Activated T-cell treated with anti-CD3 and anti-CD28 coated beads, Interleukin-2, amount 50 U/mL, for 72 hours (primary cell): ENCODE data around the gene TAS2R40. TPM values are rescaled to one million over a fixed set of nuclear protein-coding genes. Genes with fewer than 3 reads are reported as not detected.
"Not testable (repeated sequence)": the region's sequence is repeated elsewhere in the genome, so short reads cannot be mapped to it uniquely, and the experiment has no call there.

ENCODE experiments used
- ATAC-seq, 2 donors: fragments of 150-1000 bp; cut with Tn5 transposase; replicated peaks in 1 of 2; 2 replicates each; pipeline ENCODE4 v1.10.0; 2021; ENCODE audit warnings: moderate library complexity in 2 of 2, mild to moderate bottlenecking in 1 of 2
- DNase-seq, 2 donors: peaks; one replicate each; pipeline ENCODE4 v3.0.0; 2021 to 2022; ENCODE audit warnings: mixed read lengths in 1 of 2
- H3K27ac Mint-ChIP-seq: one replicate; pipeline ENCODE4 v1.8.0; 2022; ENCODE audit warnings: mild to moderate bottlenecking, moderate library complexity, mixed read lengths
- H3K27me3 Mint-ChIP-seq: one replicate; pipeline ENCODE4 v1.8.0; 2022; ENCODE audit warnings: low read depth, mixed read lengths
- H3K36me3 Mint-ChIP-seq, 2 donors: one replicate each; pipeline ENCODE4 v1.8.0; 2022; ENCODE audit warnings: mixed read lengths in 2 of 2, mild to moderate bottlenecking in 1 of 2; ENCODE audit not compliant: insufficient read depth in 2 of 2
- H3K4me1 Mint-ChIP-seq: one replicate; pipeline ENCODE4 v1.8.0; 2022; ENCODE audit warnings: low read depth, mixed read lengths
- H3K4me3 Mint-ChIP-seq, 2 donors: one replicate each; pipeline ENCODE4 v1.8.0; 2022; ENCODE audit warnings: mild to moderate bottlenecking in 2 of 2, mixed read lengths in 2 of 2, moderate library complexity in 2 of 2
- H3K9me3 Mint-ChIP-seq, 2 donors: one replicate each; pipeline ENCODE4 v1.8.0; 2022; ENCODE audit warnings: mixed read lengths in 2 of 2
- total RNA-seq, 2 donors: library from RNA; stranded (reverse); gene quantifications; one replicate each; pipeline ENCODE4 v1.2.3, GENCODE V29; 2022

The TAS2R40 gene
- total RNA-seq, 2 donors from 2014 or later: not detected

DNA sequence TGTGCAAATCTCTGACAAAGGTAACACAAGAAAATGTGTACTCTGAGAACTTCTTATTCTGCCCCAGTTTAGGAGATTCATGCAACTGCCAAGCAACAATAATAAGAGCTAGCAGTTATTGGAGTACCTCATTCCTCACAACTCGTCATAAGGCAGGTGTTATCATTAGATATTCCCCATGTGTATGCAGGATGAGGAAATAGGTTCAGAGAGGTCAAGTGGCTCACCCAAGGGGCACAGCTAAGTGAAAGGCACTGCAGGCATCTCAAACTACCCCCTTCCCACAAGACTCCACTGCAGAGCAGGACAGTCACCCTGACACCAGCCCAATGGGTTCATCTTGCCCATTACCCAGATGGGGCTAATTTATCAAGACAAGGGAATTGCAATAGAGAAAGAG lies 40.1 kb downstream of the TAS2R40 start:
- H3K27me3 Mint-ChIP-seq: no peaks in the 10 kb centered on the region
- no peaks in the 10 kb centered on the region for H3K9me3 Mint-ChIP-seq
- peaks cover 69% of the 10 kb centered on the region for H3K4me1 Mint-ChIP-seq
- peak overlapping the region; percentile 96 to 99 for H3K4me3 Mint-ChIP-seq
- ATAC-seq (no peak), DNase-seq (no peak)
- peak overlapping the region; percentile 88 for H3K27ac Mint-ChIP-seq
- peaks cover 12 to 21% of the 10 kb centered on the region in 2 donors for H3K36me3 Mint-ChIP-seq

GRCh38 chr7:143263266-143264195 lies 41.7 kb downstream of the TAS2R40 start, which contains the start of gene GSTK1:
GSTK1 (plus strand) TSS chr7:143263441; CDS start chr7:143263514, 73 bp downstream.
- H3K9me3 Mint-ChIP-seq: no peaks in the 10 kb centered on the region
- peak; percentile 88 to 89 for DNase-seq
- peaks cover 69% of the 10 kb centered on the region for H3K4me1 Mint-ChIP-seq
- peaks cover 12 to 24% of the 10 kb centered on the region in 2 donors for H3K36me3 Mint-ChIP-seq
- peak within 1 kb of the TSS; percentile 99 for H3K27ac Mint-ChIP-seq
- peak within 1 kb of the TSS; percentile 96 to 99 for H3K4me3 Mint-ChIP-seq
- peak; percentile 95 to 99 for ATAC-seq
- no peaks in the 10 kb centered on the region for H3K27me3 Mint-ChIP-seq

- peak overlapping the region; percentile 99 for H3K27ac Mint-ChIP-seq
- not testable (repeated sequence) for H3K9me3 Mint-ChIP-seq, DNase-seq, ATAC-seq, H3K27me3 Mint-ChIP-seq
- H3K4me1 Mint-ChIP-seq: peaks cover 63% of the 10 kb centered on the region
- peak overlapping the region; percentile 96 to 99 for H3K4me3 Mint-ChIP-seq
- H3K36me3 Mint-ChIP-seq: peaks cover 12 to 24% of the 10 kb centered on the region in 2 donors
Measured at GRCh38 chr7:143264196-143264568, 42.3 kb downstream of the TAS2R40 start.

- Mint-ChIP-seq H3K27ac (peak overlapping the region; percentile 99), H3K4me3 (peak overlapping the region; percentile 96 to 99), H3K36me3 (peaks cover 14 to 28% of the 10 kb centered on the region in 2 donors), H3K9me3 (no peaks in the 10 kb centered on the region), H3K4me1 (peaks cover 59% of the 10 kb centered on the region), H3K27me3 (no peaks in the 10 kb centered on the region)
- ATAC-seq (no peak), DNase-seq (no peak)
Measured at GRCh38 chr7:143265017-143265693, 43.3 kb downstream of the TAS2R40 start.

- H3K27ac Mint-ChIP-seq: no peak overlapping the region
- H3K4me3 Mint-ChIP-seq: no peak overlapping the region
- no peak for ATAC-seq
- no peaks in the 10 kb centered on the region for H3K9me3 Mint-ChIP-seq
- H3K27me3 Mint-ChIP-seq: no peaks in the 10 kb centered on the region
- peaks cover 13 to 22% of the 10 kb centered on the region in 2 donors for H3K36me3 Mint-ChIP-seq
- peaks cover 58% of the 10 kb centered on the region for H3K4me1 Mint-ChIP-seq
- no peak for DNase-seq
Measured at GRCh38 chr7:143269251-143269650, 47.4 kb downstream of the TAS2R40 start.

DNA sequence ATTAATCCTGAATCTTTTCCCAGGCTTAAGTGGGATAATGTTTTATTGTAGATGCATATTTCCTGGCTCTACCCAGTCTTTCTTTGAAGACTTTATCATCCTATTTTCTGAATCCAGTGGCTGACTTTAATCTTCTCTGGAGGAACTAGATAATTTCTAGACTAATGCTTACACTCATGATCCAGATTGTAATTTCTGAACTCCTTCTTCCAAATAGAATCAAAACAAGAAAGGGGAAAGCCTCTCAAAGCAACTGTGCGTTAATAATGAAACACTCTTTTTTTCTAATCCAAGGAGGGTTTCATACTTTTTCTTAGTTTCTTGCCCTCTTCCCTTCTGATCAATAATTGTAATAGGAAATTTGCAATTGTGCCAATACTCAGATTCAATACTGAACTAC lies 49.4 kb downstream of the TAS2R40 start:
- Mint-ChIP-seq H3K4me1 (peaks cover 40% of the 10 kb centered on the region), H3K27me3 (no peaks in the 10 kb centered on the region), H3K27ac (no peak overlapping the region), H3K9me3 (no peaks in the 10 kb centered on the region), H3K4me3 (peak overlapping the region in 1 of 2 donors; percentile 15), H3K36me3 (peaks cover 3 to 11% of the 10 kb centered on the region in 2 donors)
- no peak for DNase-seq
- peak in 1 of 2 donors; percentile 39 for ATAC-seq

Other genes starting within 250 kb of the TAS2R40 start
- gene OR9A2, start 194.9 kb upstream of the TAS2R40 start, total RNA-seq: under 1 TPM in 1 of 2 donors, not detected in 1; 0.32 TPM
- not detected for gene OR6V1, start 169.7 kb upstream of the TAS2R40 start, total RNA-seq
- gene PIP, start 90.0 kb upstream of the TAS2R40 start, total RNA-seq: not detected
- gene TAS2R39, start 38.6 kb upstream of the TAS2R40 start, total RNA-seq: not detected
- 100 to 1,000 TPM; 242 to 298 TPM for gene GSTK1, start 41.4 kb downstream of the TAS2R40 start, total RNA-seq
- gene TMEM139, start 62.9 kb downstream of the TAS2R40 start, total RNA-seq: 1 to 10 TPM; 1.3 to 1.5 TPM
- 100 to 1,000 TPM; 126 to 128 TPM for gene CASP2, start 66.3 kb downstream of the TAS2R40 start, total RNA-seq
- gene CLCN1, start 94.1 kb downstream of the TAS2R40 start, total RNA-seq: under 1 TPM in 1 of 2 donors, not detected in 1; 0.09 TPM
- 1 to 10 TPM; 3.1 TPM for gene FAM131B, start 140.7 kb downstream of the TAS2R40 start, total RNA-seq
- 100 to 1,000 TPM; 121 to 129 TPM for gene ZYX, start 159.3 kb downstream of the TAS2R40 start, total RNA-seq
- 1 to 10 TPM; 2.2 to 4.2 TPM for gene EPHA1, start 186.8 kb downstream of the TAS2R40 start, total RNA-seq
- gene TAS2R60, start 221.4 kb downstream of the TAS2R40 start, total RNA-seq: not detected